ENCODE data around the gene PLEKHN1. TPM values are rescaled to one million over a fixed set of nuclear protein-coding genes. Genes with fewer than 3 reads are reported as not detected.
"Not testable (repeated sequence)": the region's sequence is repeated elsewhere in the genome, so short reads cannot be mapped to it uniquely, and the experiment has no call there.

Gene PLEKHN1
- total RNA-seq, 1 donor from 2014 or later: 6.8 TPM

- TF ChIP-seq CTCF (conservative IDR thresholded peaks at IDR 0.05; ENCODE audit: low read depth, low read length): no peak
- DNase-seq (ENCODE audit: low read depth): no peak
- no peak overlapping the region for H3K4me3 ChIP-seq (ENCODE audit: low read depth, low read length)
Observed at GRCh38 chr1:945688-946556, 20.4 kb upstream of the PLEKHN1 start.

GRCh38 chr1:946811-947210 lies 19.5 kb upstream of the PLEKHN1 start:
- not testable (repeated sequence) for DNase-seq (ENCODE audit: low read depth); H3K4me3 ChIP-seq (ENCODE audit: low read depth, low read length)

- no peak overlapping the region for H3K4me3 ChIP-seq (ENCODE audit: low read depth, low read length)
- DNase-seq (ENCODE audit: low read depth): no peak
- no peak for TF ChIP-seq CTCF (conservative IDR thresholded peaks at IDR 0.05; ENCODE audit: low read depth, low read length)
Observed at GRCh38 chr1:947958-948357, 18.3 kb upstream of the PLEKHN1 start.

- H3K4me3 ChIP-seq (ENCODE audit: low read depth, low read length): no peak overlapping the region
- no peak for TF ChIP-seq CTCF (conservative IDR thresholded peaks at IDR 0.05; ENCODE audit: low read depth, low read length)
- no peak for DNase-seq (ENCODE audit: low read depth)
Observed at GRCh38 chr1:950268-950667, 16.0 kb upstream of the PLEKHN1 start.

GRCh38 chr1:950881-951280 lies 15.4 kb upstream of the PLEKHN1 start:
- H3K4me3 ChIP-seq (ENCODE audit: low read depth, low read length): no peak overlapping the region
- TF ChIP-seq CTCF (conservative IDR thresholded peaks at IDR 0.05; ENCODE audit: low read depth, low read length): no peak
- DNase-seq (ENCODE audit: low read depth): no peak

- peak; percentile 59 for TF ChIP-seq CTCF (conservative IDR thresholded peaks at IDR 0.05; ENCODE audit: low read depth, low read length)
- DNase-seq (ENCODE audit: low read depth): no peak
- H3K4me3 ChIP-seq (ENCODE audit: low read depth, low read length): no peak overlapping the region
Observed at GRCh38 chr1:951364-951763, 14.9 kb upstream of the PLEKHN1 start.

- no peak for TF ChIP-seq CTCF (conservative IDR thresholded peaks at IDR 0.05; ENCODE audit: low read depth, low read length)
- DNase-seq (ENCODE audit: low read depth): no peak
- no peak overlapping the region for H3K4me3 ChIP-seq (ENCODE audit: low read depth, low read length)
Observed at GRCh38 chr1:952201-952600, 14.1 kb upstream of the PLEKHN1 start.
